K562 (cell line): ENCODE data around the gene CCDC28B. TPM values are rescaled to one million over a fixed set of nuclear protein-coding genes. Genes with fewer than 3 reads are reported as not detected.

Source experiments
- ATAC-seq: fragments of 200-7000 bp; cut with Tn5 transposase; 3 replicates; pipeline ENCODE4 v1.9.1; 2020; ENCODE audit warnings: moderate library complexity
- BruUV-seq: library from RNA; stranded (reverse); fragments of 400-500 nt; replicated peaks from 2 replicates; lab custom pipeline; 2021; lab: Mats Ljungman, UMichigan
- CTCF ChIA-PET: fragments of 300-600 bp; formaldehyde crosslinking; extraction: SDS; loops from one replicate; lab custom pipeline; 2021; ENCODE audit warnings: low intra/inter-chr PET ratio; lab: Yijun Ruan, JAX
- POLR2A ChIA-PET: fragments of 300-600, 350-650 bp; sonication (Branson Sonifier 250); formaldehyde crosslinking; extraction: SDS; loops from one replicate; lab custom pipeline; 2021; ENCODE audit warnings: antibody characterized with exemption, inconsistent platforms; lab: Yijun Ruan, JAX
- DNase-seq, 4 experiments: peaks; one replicate each; pipeline versions ENCODE4 v3.0.0 to v3.0.0-alpha.2; 2011 to 2018; ENCODE audit warnings: low spot score in 3 of 4, mixed read lengths in 3 of 4; ENCODE audit errors: extremely low read depth in 1 of 4
- FAIRE-seq: peaks from 2 replicates; lab custom pipeline; 2011; peaks lifted over from hg19 to GRCh38; lab: Jason Lieb, UNC
- H2AFZ ChIP-seq: 2 replicates; pipeline ENCODE4 v1.6.0; 2011; ENCODE audit warnings: low read depth, low read length, control low read depth, inconsistent platforms
- H3K27ac ChIP-seq: fragments of 200-600 bp; 3 replicates; pipeline ENCODE4 v1.8.0; 2011; ENCODE audit warnings: low read depth, mild to moderate bottlenecking, control low read depth, inconsistent platforms, low read length, moderate library complexity, mixed read lengths; ENCODE audit errors: extremely low read depth
- H3K27me3 ChIP-seq, 2 experiments: fragments of 300-600 bp in 1 of 2; 2 replicates in 1 of 2; 3 replicates in 1 of 2; pipeline versions ENCODE4 v1.6.0 to v1.8.0; 2011; ENCODE audit warnings: inconsistent platforms in 2 of 2, low read length in 2 of 2, mild to moderate bottlenecking in 1 of 2, mixed read lengths in 1 of 2, moderate library complexity in 1 of 2; ENCODE audit not compliant: control insufficient read depth in 2 of 2, insufficient read depth in 2 of 2
- H3K36me3 ChIP-seq: fragments of 300-600 bp; 3 replicates; pipeline ENCODE4 v1.8.0; 2011; ENCODE audit warnings: mild to moderate bottlenecking, low read length, inconsistent platforms; ENCODE audit not compliant: control insufficient read depth, insufficient read depth
- H3K4me1 ChIP-seq, 2 experiments: fragments of 200-600 bp in 1 of 2; replicated peaks in 1 of 2; 2 replicates in 1 of 2; 3 replicates in 1 of 2; pipeline versions ENCODE4 v1.5.1 to v1.8.0; 2011; ENCODE audit warnings: inconsistent platforms in 2 of 2, low read length in 2 of 2, mild to moderate bottlenecking in 1 of 2, mixed read lengths in 1 of 2, moderate library complexity in 1 of 2; ENCODE audit not compliant: control insufficient read depth in 2 of 2, insufficient read depth in 2 of 2
- H3K4me2 ChIP-seq: 2 replicates; pipeline ENCODE4 v1.6.1; 2011; ENCODE audit warnings: low read length, control low read depth, inconsistent platforms, mixed read lengths; ENCODE audit not compliant: insufficient read depth
- H3K4me3 ChIP-seq: fragments of 200-600 bp; sonication (generic), shearing (Covaris generic); 2 replicates; pipeline ENCODE4 v1.5.1; 2016; ENCODE audit warnings: control low read depth, inconsistent platforms
- H3K79me2 ChIP-seq: fragments of 200-600 bp; 3 replicates; pipeline ENCODE4 v1.8.0; 2011; ENCODE audit warnings: low read length, inconsistent platforms; ENCODE audit not compliant: control insufficient read depth, insufficient read depth
- H3K9ac ChIP-seq, 2 experiments: 2 replicates each; pipeline versions ENCODE4 v1.6.0 to v1.6.1; 2011; ENCODE audit warnings: low read depth in 2 of 2, low read length in 2 of 2, control low read depth in 1 of 2, inconsistent platforms in 1 of 2, mild to moderate bottlenecking in 1 of 2, mixed read lengths in 1 of 2; ENCODE audit not compliant: insufficient read depth in 1 of 2
- H3K9me1 ChIP-seq: one replicate; pipeline ENCODE4 v1.6.0; 2011; ENCODE audit warnings: inconsistent platforms, mild to moderate bottlenecking, low read length, moderate library complexity; ENCODE audit not compliant: control insufficient read depth, insufficient read depth
- H3K9me3 ChIP-seq: replicated peaks from 2 replicates; pipeline ENCODE4 v1.5.1; 2011; ENCODE audit warnings: low read depth, low read length, inconsistent platforms; ENCODE audit not compliant: control insufficient read depth, insufficient read depth
- H4K20me1 ChIP-seq: replicated peaks from 2 replicates; pipeline ENCODE4 v1.6.1; 2011; ENCODE audit warnings: low read length, inconsistent platforms, mixed read lengths; ENCODE audit not compliant: control insufficient read depth, insufficient read depth
- CBFB ChIP-seq: sonication (generic); formaldehyde crosslinking; IDR thresholded peaks from 2 replicates; pipeline ENCODE4 v1.4.0; 2020; ENCODE audit warnings: mild to moderate bottlenecking, missing genetic modification reagents
- CREM ChIP-seq: IDR thresholded peaks from 2 replicates; pipeline ENCODE4 v1.6.1; 2014; ENCODE audit warnings: antibody characterized with exemption, low read depth
- ILF3 ChIP-seq: fragments of 450-650 bp; IDR thresholded peaks from 2 replicates; pipeline ENCODE4 v1.6.1; 2018; ENCODE audit warnings: antibody characterized with exemption, mild to moderate bottlenecking, moderate library complexity, borderline replicate concordance
- MED1 ChIP-seq: sonication (generic); formaldehyde crosslinking; IDR thresholded peaks from 2 replicates; pipeline ENCODE4 v1.8.1; 2023; ENCODE audit warnings: missing genetic modification reagents, borderline replicate concordance
- MYC ChIP-seq, 2 experiments: fragments of 250-450 bp in 1 of 2; sonication (Bioruptor Pico) in 1 of 2; IDR thresholded peaks; 2 replicates each; pipeline versions ENCODE4 v1.5.1 to v1.6.1; 2012 to 2021; ENCODE audit warnings: low read depth in 2 of 2, borderline replicate concordance in 1 of 2, improper control_type of control experiment in 1 of 2, low read length in 1 of 2, mild to moderate bottlenecking in 1 of 2, moderate library complexity in 1 of 2
- NCOA2 ChIP-seq, 2 experiments: fragments of 450-650 bp; IDR thresholded peaks; 2 replicates each; pipeline ENCODE4 v1.6.1; 2018; ENCODE audit warnings: mild to moderate bottlenecking in 2 of 2, moderate library complexity in 1 of 2; ENCODE audit not compliant: partially characterized antibody in 2 of 2
- NCOA4 ChIP-seq: fragments of 450-650 bp; IDR thresholded peaks from 2 replicates; pipeline ENCODE4 v1.6.1; 2018; ENCODE audit warnings: mild to moderate bottlenecking; ENCODE audit not compliant: partially characterized antibody
- PKNOX1 ChIP-seq: fragments of 450-650 bp; IDR thresholded peaks from 2 replicates; pipeline ENCODE4 v1.6.1; 2016
- PRPF4 ChIP-seq: fragments of 200-400 bp; formaldehyde crosslinking; IDR thresholded peaks from one replicate; pipeline ENCODE4 v1.6.1; 2017; ENCODE audit warnings: low read length, low read depth, mild to moderate bottlenecking; ENCODE audit not compliant: insufficient read depth, poor library complexity, severe bottlenecking
- SMC3 ChIP-seq: conservative IDR thresholded peaks from 2 replicates; pipeline ENCODE4 v1.6.1; 2011; ENCODE audit warnings: low read depth, low read length, improper control_type of control experiment; ENCODE audit not compliant: insufficient read depth
- ZBTB7A ChIP-seq: IDR thresholded peaks from 2 replicates; pipeline ENCODE4 v1.6.1; 2011; ENCODE audit warnings: low read depth, mild to moderate bottlenecking, low read length, moderate library complexity, borderline replicate concordance; ENCODE audit not compliant: control insufficient read depth
- WGBS: fragments of 100-300 bp; shearing (Covaris generic); methylation state at CpG from one replicate; pipeline ENCODE4 v1.1.6; 2016; ENCODE audit warnings: low coverage, mixed read lengths; ENCODE audit not compliant: insufficient coverage; ENCODE audit errors: missing lambda C conversion rate; 5-methylcytosine and 5-hydroxymethylcytosine counted together
- in situ Hi-C: fragments of 300-500 bp; cut with MboI; formaldehyde crosslinking; loops from 4 replicates; pipeline ENCODE4 v1.15.0; 2018; ENCODE audit warnings: inconsistent platforms, mixed read lengths
- intact Hi-C: fragments of 100-400 bp; cut with micrococcal nuclease; formaldehyde crosslinking; loops from 2 replicates; pipeline ENCODE4 v1.14.2; 2022
- polyA plus RNA-seq, 8 experiments: library from polyadenylated mRNA; depleted of rRNA in 4 of 8; stranded (reverse) in 5 of 8; unstranded in 3 of 8; fragments of >200 nt; fragmentation: Nextera tagmentation in 2 of 8; fragmentation: Illumina TruSeq in 1 of 8; extraction: Ambion mirVana in 2 of 8; extraction: Trizol in 1 of 8; gene quantifications; 2 replicates each; pipeline versions ENCODE4 v1.2.1 to v1.2.3, GENCODE V29; 2011 to 2014; ENCODE audit warnings: inconsistent platforms in 1 of 8, missing spikeins in 1 of 8
- total RNA-seq, 7 experiments: library from RNA; depleted of rRNA in 6 of 7; stranded (reverse); fragments of >200 nt in 6 of 7; fragmentation: Illumina TruSeq in 2 of 7; extraction: Trizol in 2 of 7; gene quantifications; 2 replicates each; pipeline versions ENCODE4 v1.2.1 to v1.2.3, GENCODE V29; 2011 to 2021; ENCODE audit warnings: low replicate concordance in 1 of 7
- TF ChIP-seq, protein P1 (sequence below), 2 experiments: fragments of 450-650 bp in 1 of 2; IDR thresholded peaks; 2 replicates each; pipeline ENCODE4 v1.6.1; 2011 to 2017; ENCODE audit warnings: low read depth in 2 of 2, antibody characterized with exemption in 1 of 2, borderline replicate concordance in 1 of 2, low read length in 1 of 2, mild to moderate bottlenecking in 1 of 2, mixed read lengths in 1 of 2; ENCODE audit not compliant: control insufficient read depth in 1 of 2
- TF ChIP-seq, protein P2 (sequence below), 2 experiments: fragments of 450-650 bp; conservative IDR thresholded peaks; 2 replicates each; pipeline ENCODE4 v1.6.1; 2017; ENCODE audit warnings: mild to moderate bottlenecking in 2 of 2, moderate library complexity in 2 of 2

CCDC28B gene
- total and polyA plus RNA-seq, 9 of the 15 experiments (the other 6 are each of a cell fraction or from before 2014, with no cell fraction given): 5.7 to 54.5 (median 31.7) TPM

- Histone ChIP-seq H3K9me1 (no peaks in the 10 kb centered on the region), H3K4me2 (no peak overlapping the region), H3K36me3 (peaks cover 61% of the 10 kb centered on the region), H3K9me3 (no peaks in the 10 kb centered on the region), H3K27me3 (no peaks in the 10 kb centered on the region), H3K79me2 (no peaks in the 10 kb centered on the region), H3K4me3 (no peak overlapping the region), H3K4me1 (peaks cover 0 to 4% of the 10 kb centered on the region in 2 experiments; a peak in 3 of 5 replicates), H4K20me1 (0 out of 2 replicates have a peak, but pooled peaks cover 4% of the 10 kb centered on the region), H2AFZ (no peak overlapping the region), H3K27ac (no peak overlapping the region), H3K9ac (no peak overlapping the region)
- FAIRE-seq: no peak
- BruUV-seq: no TSS peak
- ATAC-seq: no peak
- CTCF ChIA-PET: interaction anchor here (0.6 kb wide), 1 partner anchor 253 kb away, joined by 3 read pairs; no protein-coding TSS in a partner anchor
- intact Hi-C loops (no loop called here), in situ Hi-C loops (no loop called here)
- WGBS: 100% methylated on average over 1 of the region's 1 CpG
- POLR2A ChIA-PET: interaction anchor here (0.7 to 1.5 kb wide), 4 partner anchors 10 to 580 kb away, joined by 3 to 4 read pairs (median 3); no protein-coding TSS in a partner anchor
- DNase-seq: no peak
- no peak for TF ChIP-seq MYC (IDR thresholded peaks at IDR 0.05; ENCODE audit: low read depth, low read length)
- TF ChIP-seq MYC (CRISPR knock-in tag; IDR thresholded peaks at IDR 0.05; ENCODE audit: borderline replicate concordance, low read depth): no peak
- TF ChIP-seq NCOA2 (IDR thresholded peaks at IDR 0.05; ENCODE audit: partially characterized antibody in 2 of 2): no peak
- no peak for TF ChIP-seq MED1
- TF ChIP-seq, protein P1, sequence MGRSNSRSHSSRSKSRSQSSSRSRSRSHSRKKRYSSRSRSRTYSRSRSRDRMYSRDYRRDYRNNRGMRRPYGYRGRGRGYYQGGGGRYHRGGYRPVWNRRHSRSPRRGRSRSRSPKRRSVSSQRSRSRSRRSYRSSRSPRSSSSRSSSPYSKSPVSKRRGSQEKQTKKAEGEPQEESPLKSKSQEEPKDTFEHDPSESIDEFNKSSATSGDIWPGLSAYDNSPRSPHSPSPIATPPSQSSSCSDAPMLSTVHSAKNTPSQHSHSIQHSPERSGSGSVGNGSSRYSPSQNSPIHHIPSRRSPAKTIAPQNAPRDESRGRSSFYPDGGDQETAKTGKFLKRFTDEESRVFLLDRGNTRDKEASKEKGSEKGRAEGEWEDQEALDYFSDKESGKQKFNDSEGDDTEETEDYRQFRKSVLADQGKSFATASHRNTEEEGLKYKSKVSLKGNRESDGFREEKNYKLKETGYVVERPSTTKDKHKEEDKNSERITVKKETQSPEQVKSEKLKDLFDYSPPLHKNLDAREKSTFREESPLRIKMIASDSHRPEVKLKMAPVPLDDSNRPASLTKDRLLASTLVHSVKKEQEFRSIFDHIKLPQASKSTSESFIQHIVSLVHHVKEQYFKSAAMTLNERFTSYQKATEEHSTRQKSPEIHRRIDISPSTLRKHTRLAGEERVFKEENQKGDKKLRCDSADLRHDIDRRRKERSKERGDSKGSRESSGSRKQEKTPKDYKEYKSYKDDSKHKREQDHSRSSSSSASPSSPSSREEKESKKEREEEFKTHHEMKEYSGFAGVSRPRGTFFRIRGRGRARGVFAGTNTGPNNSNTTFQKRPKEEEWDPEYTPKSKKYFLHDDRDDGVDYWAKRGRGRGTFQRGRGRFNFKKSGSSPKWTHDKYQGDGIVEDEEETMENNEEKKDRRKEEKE (IDR thresholded peaks at IDR 0.05; ENCODE audit: borderline replicate concordance in 1 of 2, control insufficient read depth in 1 of 2, low read depth in 2 of 2, low read length in 1 of 2): no peak
- no peak for TF ChIP-seq ILF3
- TF ChIP-seq PKNOX1: no peak
- no peak for TF ChIP-seq CBFB (CRISPR knock-in tag)
- no peak for TF ChIP-seq NCOA4
- no peak for TF ChIP-seq CREM
- TF ChIP-seq SMC3: no peak
- no peak for TF ChIP-seq PRPF4
- no peak for TF ChIP-seq ZBTB7A
- TF ChIP-seq, protein P2, sequence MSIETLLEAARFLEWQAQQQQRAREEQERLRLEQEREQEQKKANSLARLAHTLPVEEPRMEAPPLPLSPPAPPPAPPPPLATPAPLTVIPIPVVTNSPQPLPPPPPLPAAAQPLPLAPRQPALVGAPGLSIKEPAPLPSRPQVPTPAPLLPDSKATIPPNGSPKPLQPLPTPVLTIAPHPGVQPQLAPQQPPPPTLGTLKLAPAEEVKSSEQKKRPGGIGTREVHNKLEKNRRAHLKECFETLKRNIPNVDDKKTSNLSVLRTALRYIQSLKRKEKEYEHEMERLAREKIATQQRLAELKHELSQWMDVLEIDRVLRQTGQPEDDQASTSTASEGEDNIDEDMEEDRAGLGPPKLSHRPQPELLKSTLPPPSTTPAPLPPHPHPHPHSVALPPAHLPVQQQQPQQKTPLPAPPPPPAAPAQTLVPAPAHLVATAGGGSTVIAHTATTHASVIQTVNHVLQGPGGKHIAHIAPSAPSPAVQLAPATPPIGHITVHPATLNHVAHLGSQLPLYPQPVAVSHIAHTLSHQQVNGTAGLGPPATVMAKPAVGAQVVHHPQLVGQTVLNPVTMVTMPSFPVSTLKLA (conservative IDR thresholded peaks at IDR 0.05): no peak
Observed at GRCh38 chr1:32172621-32173245, 27.7 kb upstream of the CCDC28B start.
